Posterior cingulate gyrus (tissue), 11 donors: ENCODE measurements around the gene GLS2.
"Not testable (repeated sequence)": the region's sequence is repeated elsewhere in the genome, so short reads cannot be mapped to it uniquely, and the experiment has no call there.

Source experiments
- DNase-seq, 10 donors: peaks; one replicate each; pipeline versions ENCODE4 v3.0.0 to v3.0.0-alpha.2; 2020 to 2021; ENCODE audit warnings: mixed read lengths in 3 of 10
- intact Hi-C: fragments of 100-400 bp; cut with DNase I; formaldehyde crosslinking; loops from one replicate; pipeline ENCODE4 v1.15.1; 2023

The GLS2 gene

GRCh38 chr12:56493409-56494105 is 5.6 kb upstream of the GLS2 start:
- DNase-seq, intact Hi-C loops: not testable (repeated sequence)

- intact Hi-C loops, result no loop called here
- no peak for DNase-seq
Observed at GRCh38 chr12:56490360-56490759, 2.4 kb upstream of the GLS2 start.

GRCh38 chr12:56487448-56488040 is 417 bp downstream of the GLS2 start:
- peak; percentile 15 to 92 (median 52) for DNase-seq
- intact Hi-C loops, result no loop called here

GRCh38 chr12:56486694-56487093 is 1.3 kb downstream of the GLS2 start:
- intact Hi-C loops, result no loop called here

GRCh38 chr12:56484566-56484965 is 3.4 kb downstream of the GLS2 start:
- intact Hi-C loops, result no loop called here

More at GRCh38 chr12:56486694-56487093, 1.3 kb downstream of the GLS2 start:
- DNase-seq, result no peak

GRCh38 chr12:56479625-56480024 is 8.3 kb downstream of the GLS2 start:
- intact Hi-C loops, result no loop called here
- DNase-seq, result peak in 1 of 10 donors; percentile 61

More at GRCh38 chr12:56484566-56484965, 3.4 kb downstream of the GLS2 start:
- no peak for DNase-seq

- DNase-seq, result peak in 1 of 10 donors; percentile 57
- intact Hi-C loops, result no loop called here
Observed at GRCh38 chr12:56477521-56478225, 10.3 kb downstream of the GLS2 start.

GRCh38 chr12:56476972-56477432 is 11.0 kb downstream of the GLS2 start:
- peak in 1 of 10 donors; percentile 49 for DNase-seq
- intact Hi-C loops, result no loop called here

GRCh38 chr12:56476143-56476542 is 11.8 kb downstream of the GLS2 start:
- DNase-seq, result peak in 1 of 10 donors; percentile 15
- intact Hi-C loops, result no loop called here

- intact Hi-C loops, result no loop called here
- DNase-seq, result peak in 1 of 10 donors; percentile 49
Observed at GRCh38 chr12:56474389-56474788, 13.6 kb downstream of the GLS2 start.

GRCh38 chr12:56469007-56469930 is 18.7 kb downstream of the GLS2 start:
- intact Hi-C loops, result loop anchor here (10.0 kb wide), 1 partner anchor 344 kb away; the partner anchor contains the start of gene ESYT1
- peak in 6 of 10 donors; percentile 17 to 87 (median 22) for DNase-seq

GRCh38 chr12:56468216-56469006 is 19.6 kb downstream of the GLS2 start, which contains the start of gene SPRYD4:
Gene SPRYD4, plus strand, starts transcription at chr12:56468578. Its CDS starts 14 bp downstream, at chr12:56468592.
- peak; percentile 90 to 99 (median 94) for DNase-seq

GRCh38 chr12:56462565-56462964 is 25.4 kb downstream of the GLS2 start:
- intact Hi-C loops, result loop anchor here (5.0 to 10.0 kb wide), 4 partner anchors 100 to 338 kb away; partner anchors contain the start of genes APOF, CNPY2, ESYT1 and STAT2
- DNase-seq, result peak in 2 of 10 donors; percentile 33 to 55

More at GRCh38 chr12:56468216-56469006, 19.6 kb downstream of the GLS2 start, which contains the start of gene SPRYD4:
- intact Hi-C loops, result loop anchor here (10.0 kb wide), 1 partner anchor 344 kb away; the partner anchor contains the start of gene ESYT1

- DNase-seq, result peak in 2 of 10 donors; percentile 16 to 25
- intact Hi-C loops, result loop anchor here (5.0 to 10.0 kb wide), 4 partner anchors 99 to 337 kb away; partner anchors contain the start of genes APOF, CNPY2, ESYT1 and STAT2
Observed at GRCh38 chr12:56461235-56462159, 26.5 kb downstream of the GLS2 start.

GRCh38 chr12:56457817-56458216 is 30.1 kb downstream of the GLS2 start:
- no peak for DNase-seq
- intact Hi-C loops, result no loop called here

GRCh38 chr12:56454557-56454956 is 33.4 kb downstream of the GLS2 start, which contains the start of gene MIP:
Gene MIP, minus strand, starts transcription at chr12:56454657. Its CDS starts 44 bp downstream, at chr12:56454613.
- intact Hi-C loops, result no loop called here
- no peak for DNase-seq

- DNase-seq, result no peak
- intact Hi-C loops, result no loop called here
Observed at GRCh38 chr12:56451147-56451546, 36.8 kb downstream of the GLS2 start.
